K562 (cell line): Measurements from ENCODE around the gene CORO1A.

ENCODE experiments used
- CHD2 ChIP-seq: IDR thresholded peaks from 2 replicates; pipeline ENCODE4 v1.6.1; 2011; ENCODE audit warnings: low read depth, low read length
- RAD21 ChIP-seq, 2 experiments: fragments of 250-450 bp in 1 of 2; fragments of 450-650 bp in 1 of 2; sonication (Bioruptor Pico) in 1 of 2; formaldehyde crosslinking in 1 of 2; IDR thresholded peaks in 1 of 2; conservative IDR thresholded peaks in 1 of 2; 2 replicates each; pipeline versions ENCODE4 v1.4.0 to v1.8.0; 2020 to 2022; ENCODE audit warnings: mild to moderate bottlenecking in 2 of 2, moderate library complexity in 1 of 2
- ZNF445 ChIP-seq: fragments of 250-450 bp; sonication (Bioruptor Pico); IDR thresholded peaks from 2 replicates; pipeline ENCODE4 v1.4.0; 2020; ENCODE audit warnings: low read depth, mild to moderate bottlenecking, moderate library complexity
- TF ChIP-seq, protein P1 (sequence below), 3 experiments: IDR thresholded peaks in 2 of 3; conservative IDR thresholded peaks in 1 of 3; 2 replicates each; pipeline ENCODE4 v1.5.1; 2011 to 2012; ENCODE audit warnings: low read length in 3 of 3, mild to moderate bottlenecking in 3 of 3, control low read depth in 2 of 3, improper control_type of control experiment in 1 of 3, inconsistent platforms in 1 of 3, low read depth in 1 of 3, mixed read lengths in 1 of 3, moderate library complexity in 1 of 3; ENCODE audit not compliant: insufficient read depth in 2 of 3

DNA sequence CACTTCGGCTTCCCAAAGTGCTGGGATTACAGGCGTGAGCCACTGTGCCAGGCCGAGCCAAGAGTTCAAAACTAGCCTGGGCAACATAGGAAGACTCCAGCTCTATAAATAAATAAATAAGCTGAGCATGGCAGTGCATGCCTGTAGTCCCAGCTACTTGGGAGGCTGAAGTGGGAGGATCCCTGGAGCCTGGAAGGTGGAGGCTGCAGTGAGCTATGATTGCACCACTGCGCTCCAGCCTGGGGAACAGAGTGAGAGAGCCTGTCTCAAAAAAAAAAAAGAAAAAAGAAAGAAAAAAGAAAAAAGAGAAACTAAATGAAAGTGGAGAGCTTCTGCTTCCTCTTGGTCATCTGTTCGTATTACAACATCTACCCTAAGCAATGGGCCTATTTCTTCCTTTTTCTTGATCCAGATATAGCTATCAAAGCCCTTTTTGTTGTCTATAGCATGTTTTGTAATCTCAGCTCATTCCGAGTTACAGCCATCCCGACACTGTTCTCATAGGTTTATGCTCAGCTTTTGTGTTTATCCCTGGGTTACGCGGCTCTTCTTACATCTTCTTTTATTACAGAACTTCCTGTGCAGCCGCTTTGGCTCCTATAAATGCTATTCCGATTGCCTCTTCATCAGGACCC lies 46.3 kb upstream of the CORO1A start:
- TF ChIP-seq CHD2 (no peak), RAD21 (CRISPR knock-in tag; conservative IDR thresholded peaks at IDR 0.05 in 1 of 2, IDR thresholded peaks at IDR 0.05 in 1 of 2) (no peak), ZNF445 (CRISPR knock-in tag) (no peak)
- TF ChIP-seq, protein P1, sequence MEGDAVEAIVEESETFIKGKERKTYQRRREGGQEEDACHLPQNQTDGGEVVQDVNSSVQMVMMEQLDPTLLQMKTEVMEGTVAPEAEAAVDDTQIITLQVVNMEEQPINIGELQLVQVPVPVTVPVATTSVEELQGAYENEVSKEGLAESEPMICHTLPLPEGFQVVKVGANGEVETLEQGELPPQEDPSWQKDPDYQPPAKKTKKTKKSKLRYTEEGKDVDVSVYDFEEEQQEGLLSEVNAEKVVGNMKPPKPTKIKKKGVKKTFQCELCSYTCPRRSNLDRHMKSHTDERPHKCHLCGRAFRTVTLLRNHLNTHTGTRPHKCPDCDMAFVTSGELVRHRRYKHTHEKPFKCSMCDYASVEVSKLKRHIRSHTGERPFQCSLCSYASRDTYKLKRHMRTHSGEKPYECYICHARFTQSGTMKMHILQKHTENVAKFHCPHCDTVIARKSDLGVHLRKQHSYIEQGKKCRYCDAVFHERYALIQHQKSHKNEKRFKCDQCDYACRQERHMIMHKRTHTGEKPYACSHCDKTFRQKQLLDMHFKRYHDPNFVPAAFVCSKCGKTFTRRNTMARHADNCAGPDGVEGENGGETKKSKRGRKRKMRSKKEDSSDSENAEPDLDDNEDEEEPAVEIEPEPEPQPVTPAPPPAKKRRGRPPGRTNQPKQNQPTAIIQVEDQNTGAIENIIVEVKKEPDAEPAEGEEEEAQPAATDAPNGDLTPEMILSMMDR (IDR thresholded peaks at IDR 0.05 in 2 of 3, conservative IDR thresholded peaks at IDR 0.05 in 1 of 3; ENCODE audit: insufficient read depth in 2 of 3, low read depth in 1 of 3, low read length in 3 of 3) = no peak
